NCI-H2029 treated with DMSO at 0.1 percent for 48 hours (cell line): ENCODE data around the gene WDR93.
"Not testable (repeated sequence)": the region's sequence is repeated elsewhere in the genome, so short reads cannot be mapped to it uniquely, and the experiment has no call there.

Experiments used
- DNase-seq: peaks from one replicate; lab custom pipeline; 2025; lab: John Stamatoyannopoulos, UW

WDR93 gene

DNA sequence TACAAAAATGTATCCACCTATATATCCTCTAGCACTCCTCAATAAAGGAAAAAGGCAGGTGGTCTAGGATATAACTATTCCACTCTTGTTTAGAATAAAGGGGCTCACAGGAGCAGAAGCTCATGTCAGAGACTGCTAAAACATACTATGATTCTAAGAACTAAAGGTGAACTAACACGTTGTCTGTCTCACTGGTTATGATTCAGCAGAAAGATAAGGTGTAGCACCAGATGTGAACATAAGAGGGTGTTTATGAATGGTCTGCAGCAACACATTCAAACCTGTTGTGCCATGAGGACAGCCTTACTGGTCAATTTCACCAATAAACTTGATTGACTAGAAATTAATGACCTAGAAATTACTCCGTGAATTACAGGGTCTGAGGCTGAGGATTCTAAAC lies 4.6 kb upstream of the WDR93 start:
- DNase-seq: no peak

GRCh38 chr15:89686522-89686921 lies 4.1 kb upstream of the WDR93 start:
- DNase-seq: no peak

GRCh38 chr15:89689930-89690275 lies 708 bp upstream of the WDR93 start:
- DNase-seq: not testable (repeated sequence)

DNA sequence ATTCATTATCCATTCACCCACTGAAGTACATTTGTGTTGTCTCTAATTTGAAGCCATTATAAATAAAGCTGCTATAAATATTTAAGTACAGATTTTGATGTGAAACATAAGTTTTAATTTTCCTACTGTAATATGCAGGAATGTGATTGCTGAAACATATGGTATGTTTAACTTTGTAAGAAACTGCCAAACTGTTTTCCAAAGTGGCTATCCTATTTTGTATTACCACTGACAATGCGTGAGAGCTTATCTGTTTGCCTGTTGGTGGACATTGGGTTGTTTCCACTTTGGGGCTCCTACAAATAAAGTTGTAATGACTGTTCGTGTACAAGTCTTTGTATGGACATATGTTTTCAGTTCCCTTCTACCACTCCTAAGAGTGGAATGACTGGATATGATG lies 2.5 kb downstream of the WDR93 start:
- DNase-seq: no peak

DNA sequence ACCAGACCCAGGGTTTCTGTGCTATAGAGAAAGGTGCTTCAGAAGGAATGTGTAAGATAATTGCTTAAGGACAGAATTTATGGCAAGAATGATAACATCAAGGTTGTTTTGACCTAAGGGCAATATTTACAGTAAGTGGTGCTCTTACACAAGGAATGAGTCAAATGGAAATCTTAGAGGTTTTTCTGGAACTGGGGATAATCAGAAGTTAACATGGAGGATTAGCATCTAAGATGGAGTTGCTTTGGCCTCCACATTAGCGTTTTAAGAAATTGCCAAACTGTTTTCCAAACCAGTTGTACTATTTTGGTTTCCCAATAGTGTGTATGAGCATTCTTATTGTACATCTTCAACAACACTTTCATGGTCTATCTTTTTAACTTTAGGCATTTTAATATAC lies 3.1 kb downstream of the WDR93 start:
- DNase-seq: no peak

GRCh38 chr15:89695198-89695597 lies 4.6 kb downstream of the WDR93 start:
- no peak for DNase-seq

DNA sequence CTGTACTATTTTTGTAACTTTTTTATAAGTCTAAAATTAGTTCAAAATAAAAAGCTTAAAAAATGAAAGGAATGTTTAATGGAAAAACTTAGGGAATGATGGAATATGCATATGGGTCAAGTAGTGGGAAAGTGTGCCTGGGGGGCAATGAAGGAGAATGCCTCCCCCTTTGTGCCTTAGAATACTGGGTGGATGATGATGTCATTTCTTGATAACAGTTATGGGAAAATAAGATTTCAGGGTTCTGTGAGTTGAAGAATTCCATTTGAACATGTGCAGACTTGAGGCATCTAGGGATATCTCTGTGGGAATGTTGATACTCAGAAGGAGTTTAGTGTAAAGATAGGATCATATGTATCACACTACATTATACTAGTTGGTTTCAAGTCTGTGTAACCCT lies 13.8 kb downstream of the WDR93 start:
- no peak for DNase-seq

DNA sequence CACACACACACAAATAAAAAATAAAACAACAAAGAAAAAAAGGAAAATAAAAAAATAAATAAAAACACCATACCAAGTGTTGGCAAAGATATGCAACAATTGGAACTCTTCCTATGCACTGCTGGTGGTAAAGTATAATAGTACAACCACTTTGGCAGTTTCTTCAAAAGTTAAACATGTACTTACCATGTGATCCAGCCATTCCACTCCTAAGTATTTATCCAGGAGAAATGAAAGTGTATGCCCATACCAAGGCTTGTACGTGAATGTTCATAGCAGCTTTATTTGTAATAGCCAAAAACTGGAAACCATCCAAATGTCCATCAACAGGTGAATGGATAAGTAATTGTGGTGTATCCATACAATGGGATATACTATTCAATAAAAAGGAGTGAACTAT lies 17.0 kb downstream of the WDR93 start:
- no peak for DNase-seq

DNA sequence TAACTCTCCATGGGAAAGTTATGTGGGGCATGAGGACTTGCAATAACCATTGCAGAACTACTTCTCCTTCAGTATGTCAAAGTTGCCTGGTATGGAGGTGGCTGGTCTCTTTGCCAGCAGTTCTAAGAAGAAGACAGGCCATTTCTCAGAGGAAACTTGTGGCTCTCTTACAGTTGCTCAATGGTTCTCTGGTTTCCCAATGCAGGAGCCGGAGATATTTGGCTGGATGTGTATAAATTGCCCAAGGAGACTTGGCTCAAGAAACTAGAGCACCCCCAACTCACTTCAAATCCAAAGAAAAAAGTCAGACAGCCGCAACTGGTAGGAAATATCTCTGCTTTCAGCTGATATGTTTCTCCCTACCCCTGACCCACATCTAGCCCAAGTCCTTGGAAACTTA lies 24.2 kb downstream of the WDR93 start:
- no peak for DNase-seq

- DNase-seq: no peak
Measured at GRCh38 chr15:89723031-89723430, 32.4 kb downstream of the WDR93 start.

- no peak for DNase-seq
Measured at GRCh38 chr15:89724621-89725020, 34.0 kb downstream of the WDR93 start.

- no peak for DNase-seq
Measured at GRCh38 chr15:89725064-89725463, 34.5 kb downstream of the WDR93 start.

DNA sequence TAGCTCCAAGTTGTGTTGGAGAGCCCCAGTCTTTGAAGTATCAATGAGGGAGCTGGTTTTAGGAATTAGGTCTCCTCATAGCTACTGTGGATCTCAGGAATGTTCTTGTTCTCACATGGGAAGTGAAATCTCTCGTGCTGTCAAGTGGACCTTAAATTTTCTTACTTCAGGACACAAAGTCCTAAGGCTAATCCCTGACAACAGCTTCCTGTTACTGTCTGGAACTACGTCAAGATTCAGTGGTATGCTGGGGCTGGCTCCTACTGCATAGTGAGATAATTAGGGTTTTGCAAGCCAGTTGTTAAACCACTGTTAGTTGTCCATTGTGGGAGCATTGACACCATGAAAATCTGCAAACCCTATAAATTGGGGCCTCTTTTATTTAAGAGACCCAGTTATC lies 37.6 kb downstream of the WDR93 start:
- no peak for DNase-seq

DNA sequence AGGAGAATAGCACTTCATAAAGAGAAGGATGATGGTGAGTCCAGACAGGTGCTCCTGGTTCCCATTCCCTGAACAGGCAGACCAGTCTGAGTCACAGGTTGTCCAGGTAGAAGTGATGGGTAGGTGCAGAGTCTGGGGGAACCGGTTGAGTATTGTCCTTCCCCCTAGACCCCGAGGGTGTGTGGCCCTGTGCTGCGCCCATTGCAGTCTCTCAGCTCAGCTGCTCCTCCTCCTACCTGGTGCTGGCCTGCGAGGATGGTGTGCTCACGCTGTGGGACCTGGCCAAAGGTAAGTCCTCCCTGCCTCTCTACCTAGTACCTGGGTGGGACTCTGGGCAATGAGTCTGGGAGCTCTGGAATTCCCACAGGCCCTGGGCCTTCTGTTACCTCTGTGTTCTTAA lies 40.7 kb downstream of the WDR93 start:
- DNase-seq: no peak

DNA sequence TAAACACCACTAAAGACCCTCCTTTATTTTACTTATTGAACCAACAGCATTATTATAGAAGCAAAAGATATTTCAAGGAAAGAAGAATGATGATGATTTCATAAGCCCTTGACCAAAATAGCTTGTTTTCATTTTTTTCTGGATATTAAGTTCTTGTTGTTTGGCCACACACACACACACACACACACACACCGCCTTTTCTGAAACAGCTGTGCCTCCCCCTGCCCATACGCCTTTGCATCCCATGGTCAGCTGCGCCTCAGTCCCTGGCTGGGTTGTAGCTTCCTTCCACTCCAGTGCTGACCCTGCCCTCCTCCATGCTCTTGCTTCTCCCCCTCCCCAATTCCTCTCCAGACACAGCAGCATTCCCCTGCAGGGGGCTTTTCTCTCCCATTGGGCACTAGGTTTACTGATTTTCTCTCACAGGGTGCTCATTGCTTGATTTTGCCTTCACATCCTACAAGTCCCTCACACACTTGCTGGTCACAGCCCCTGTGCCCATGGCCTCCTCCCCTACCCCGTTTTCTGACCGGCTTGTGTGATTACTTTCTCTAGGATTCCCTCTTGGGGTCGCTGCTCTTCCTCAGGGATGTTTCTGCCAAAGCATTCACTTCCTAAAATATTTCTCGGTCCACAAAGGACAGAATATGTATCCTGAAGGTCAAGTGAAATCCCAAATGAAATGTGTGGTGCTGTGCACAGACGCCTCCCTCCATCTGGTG lies 42.0 kb downstream of the WDR93 start:
- DNase-seq: no peak

DNA sequence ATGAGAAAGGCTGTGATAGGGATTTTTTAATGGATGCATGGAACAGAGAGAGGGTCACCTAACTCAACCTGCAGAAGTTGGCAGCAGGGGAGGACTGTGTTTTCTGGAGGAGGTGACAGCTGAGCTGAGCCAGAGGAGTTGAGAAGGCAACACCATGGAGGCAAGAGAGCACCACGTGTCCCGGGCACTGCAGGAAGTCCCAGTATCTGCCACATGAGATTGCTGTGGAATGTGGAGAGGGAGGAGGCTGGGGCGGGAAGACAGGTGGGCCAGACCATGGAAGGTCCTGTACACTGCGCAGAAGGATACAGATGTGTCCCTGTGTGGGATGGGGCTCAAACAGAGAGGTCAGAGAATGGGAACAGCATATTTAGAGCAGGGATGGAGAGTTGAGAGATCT lies 45.2 kb downstream of the WDR93 start:
- no peak for DNase-seq

GRCh38 chr15:89740137-89740536 lies 49.5 kb downstream of the WDR93 start:
- DNase-seq: peak; percentile 22

DNA sequence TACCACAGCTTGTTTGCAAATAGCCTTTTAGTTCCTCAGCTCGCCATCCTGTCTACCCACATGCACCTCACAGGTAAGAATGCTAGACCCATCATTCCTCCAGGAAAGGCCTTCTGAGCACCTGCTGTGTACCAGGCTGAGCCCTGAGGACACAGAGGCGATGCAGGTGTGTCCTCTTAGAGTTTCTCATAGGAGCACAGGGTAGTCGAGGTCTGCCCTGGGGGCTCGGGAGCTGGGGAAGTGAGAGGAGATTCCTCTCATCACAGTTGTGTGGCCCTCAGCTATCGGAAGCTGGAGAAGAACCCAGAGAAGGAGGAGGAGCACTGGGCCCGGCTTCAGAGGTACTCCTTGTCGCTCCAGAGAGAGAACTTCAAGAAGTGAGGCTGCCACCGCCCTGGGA lies 52.4 kb downstream of the WDR93 start:
- no peak for DNase-seq

DNA sequence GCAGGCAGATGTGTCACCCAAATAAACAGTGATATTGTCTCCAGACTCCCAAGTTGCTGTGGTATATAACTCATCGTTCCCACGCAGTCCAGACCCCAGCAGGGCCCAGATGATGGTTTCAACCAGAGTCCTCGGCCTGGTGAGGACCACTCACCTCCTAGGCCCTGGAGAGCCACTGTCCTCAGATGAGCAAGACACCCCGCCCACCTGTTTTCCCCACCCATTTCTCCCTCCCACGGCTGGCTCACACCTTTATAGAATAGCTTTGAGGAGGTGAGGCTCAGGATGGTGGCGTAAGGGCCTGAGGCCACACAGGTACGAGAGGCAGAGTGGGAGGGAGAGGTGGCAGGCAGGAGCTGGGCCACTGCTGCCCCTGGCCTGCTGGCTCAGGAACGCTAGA lies 53.0 kb downstream of the WDR93 start:
- no peak for DNase-seq

- DNase-seq: no peak
Measured at GRCh38 chr15:89745131-89745530, 54.5 kb downstream of the WDR93 start.

DNA sequence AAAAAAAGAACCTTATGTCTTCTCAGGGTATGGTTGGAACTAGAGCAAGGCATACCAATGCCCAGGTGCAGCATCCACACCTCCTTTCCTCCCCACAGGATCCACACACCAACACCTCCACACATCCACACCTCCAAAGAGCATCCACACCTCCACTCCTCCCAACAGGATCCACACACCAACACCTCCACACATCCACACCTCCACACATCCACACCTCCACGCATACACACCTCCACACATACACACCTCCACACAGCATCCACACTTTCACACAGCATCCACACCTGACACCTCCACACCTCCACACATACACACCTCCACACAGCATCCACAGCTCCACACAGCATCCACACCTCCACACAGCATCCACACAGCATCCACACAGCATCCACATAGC lies 55.2 kb downstream of the WDR93 start:
- no peak for DNase-seq

DNA sequence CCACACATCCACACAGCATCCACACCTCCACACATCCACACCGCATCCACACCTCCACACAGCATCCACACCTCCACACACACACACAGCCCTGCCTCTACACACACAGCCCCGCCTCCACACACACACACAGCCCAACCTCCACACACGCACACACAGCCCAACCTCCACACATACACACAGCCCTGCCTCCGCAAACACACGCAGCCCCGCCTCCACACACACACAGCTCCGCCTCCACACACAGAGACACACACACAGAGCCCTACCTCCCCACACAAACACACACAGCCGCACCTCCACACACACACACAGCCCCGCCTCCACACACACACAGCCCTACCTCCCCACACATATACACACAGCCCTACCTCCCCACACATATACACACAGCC lies 55.8 kb downstream of the WDR93 start:
- no peak for DNase-seq

GRCh38 chr15:89747708-89748682 lies 57.4 kb downstream of the WDR93 start:
- no peak for DNase-seq

- no peak for DNase-seq
Measured at GRCh38 chr15:89749054-89749453, 58.4 kb downstream of the WDR93 start.
